ENCODE results near the gene LMNTD2.

The LMNTD2 gene

GRCh38 chr11:508956-509355 lies 51.6 kb downstream of the LMNTD2 start:
- no peak for DNase-seq

- DNase-seq: no peak
These were observed 52.6 kb downstream of the LMNTD2 start for GRCh38 chr11:507727-508515.

GRCh38 chr11:506995-507726 lies 53.4 kb downstream of the LMNTD2 start, which contains the start of gene RNH1:
RNH1 (minus strand) TSS chr11:507242; CDS start chr11:502162, 5,080 bp downstream.
- DNase-seq: peak; percentile 88

- peak; percentile 93 for DNase-seq
These were observed 54.1 kb downstream of the LMNTD2 start for GRCh38 chr11:506238-506994.

- no peak for DNase-seq
These were observed 55.6 kb downstream of the LMNTD2 start for GRCh38 chr11:504994-505344.

Measured in NCI-H446 treated with DMSO at 0.1 percent for 48 hours (cell line).